Endothelial cell of umbilical vein (primary cell): ENCODE results near the gene SLC39A3. TPM values are rescaled to one million over a fixed set of nuclear protein-coding genes. Genes with fewer than 3 reads are reported as not detected.

Experiments
- BruUV-seq: library from RNA; stranded (reverse); fragments of 400-500 nt; replicated peaks from 2 replicates; lab custom pipeline; 2021; lab: Mats Ljungman, UMichigan
- CTCF ChIA-PET: fragments of 300-600, 350-600 bp; sonication (Branson Sonifier 250); formaldehyde crosslinking; loops from one replicate; lab custom pipeline; 2021; ENCODE audit warnings: antibody characterized with exemption, inconsistent platforms; lab: Charles Lee
- POLR2A ChIA-PET: fragments of 300-600, 350-600 bp; sonication (Branson Sonifier 250); formaldehyde crosslinking; loops from one replicate; lab custom pipeline; 2021; ENCODE audit warnings: antibody characterized with exemption, inconsistent platforms; lab: Charles Lee
- DNase-seq: peaks from one replicate; pipeline ENCODE4 v3.0.0-alpha.2; 2011; ENCODE audit warnings: low read depth, low spot score
- FAIRE-seq: peaks from 2 replicates; lab custom pipeline; 2011; peaks lifted over from hg19 to GRCh38; lab: Jason Lieb, UNC
- H2AFZ ChIP-seq: 2 replicates; pipeline ENCODE4 v1.6.0; 2012; ENCODE audit warnings: low read depth, low read length, control low read depth, inconsistent platforms
- H3K27ac ChIP-seq: 2 replicates; pipeline ENCODE4 v1.5.1; 2011; ENCODE audit warnings: low read depth, mild to moderate bottlenecking, control low read depth, low read length, moderate library complexity; ENCODE audit not compliant: insufficient read depth
- H3K27me3 ChIP-seq, 2 experiments: 2 replicates each; pipeline versions ENCODE4 v1.6.0 to v1.6.1; 2011; ENCODE audit warnings: low read length in 2 of 2, mixed read lengths in 1 of 2; ENCODE audit not compliant: control insufficient read depth in 2 of 2, insufficient read depth in 2 of 2
- H3K36me3 ChIP-seq, 2 experiments: 2 replicates in 1 of 2; 3 replicates in 1 of 2; pipeline ENCODE4 v1.5.1; 2011; ENCODE audit warnings: low read length in 2 of 2, mild to moderate bottlenecking in 1 of 2, moderate library complexity in 1 of 2; ENCODE audit not compliant: control insufficient read depth in 2 of 2, insufficient read depth in 2 of 2; ENCODE audit errors: extremely low read depth in 1 of 2
- H3K4me1 ChIP-seq: 3 replicates; pipeline ENCODE4 v1.5.1; 2011; ENCODE audit warnings: mild to moderate bottlenecking, low read length; ENCODE audit not compliant: control insufficient read depth, insufficient read depth; ENCODE audit errors: extremely low read depth
- H3K4me2 ChIP-seq: 2 replicates; pipeline ENCODE4 v1.6.1; 2011; ENCODE audit warnings: low read length, control low read depth, mixed read lengths; ENCODE audit not compliant: insufficient read depth
- H3K4me3 ChIP-seq, 3 experiments: fragments of 200-600 bp in 1 of 3; sonication (generic), shearing (Covaris generic) in 1 of 3; replicated peaks in 1 of 3; 2 replicates each; pipeline ENCODE4 v1.5.1; 2011 to 2016; ENCODE audit warnings: control low read depth in 3 of 3, low read length in 3 of 3, mild to moderate bottlenecking in 2 of 3, inconsistent platforms in 1 of 3, low read depth in 1 of 3, moderate library complexity in 1 of 3; ENCODE audit not compliant: insufficient read depth in 1 of 3
- H3K79me2 ChIP-seq: 2 replicates; pipeline ENCODE4 v1.6.0; 2012; ENCODE audit warnings: low read length, inconsistent platforms; ENCODE audit not compliant: control insufficient read depth, insufficient read depth
- H3K9ac ChIP-seq: replicated peaks from 2 replicates; pipeline ENCODE3; 2011; ENCODE audit warnings: low read length, control low read depth; ENCODE audit not compliant: insufficient read depth; ENCODE audit errors: extremely low read depth
- H3K9me1 ChIP-seq: replicated peaks from 3 replicates; pipeline ENCODE4 v1.6.0; 2011; ENCODE audit warnings: mild to moderate bottlenecking, low read length; ENCODE audit not compliant: control insufficient read depth, insufficient read depth; ENCODE audit errors: extremely low read depth
- H3K9me3 ChIP-seq: replicated peaks from 2 replicates; pipeline ENCODE4 v1.5.1; 2012; ENCODE audit warnings: low read length, inconsistent platforms; ENCODE audit not compliant: control insufficient read depth, insufficient read depth
- H4K20me1 ChIP-seq: replicated peaks from 2 replicates; pipeline ENCODE3; 2011; ENCODE audit warnings: mild to moderate bottlenecking, low read length; ENCODE audit not compliant: control insufficient read depth, insufficient read depth; ENCODE audit errors: extremely low read depth
- CTCF ChIP-seq, 2 donors: IDR thresholded peaks; 1 replicate in 1 of 2; 2 replicates in 1 of 2; pipeline ENCODE4 v1.5.1; 2011; ENCODE audit warnings: low read length in 2 of 2, mild to moderate bottlenecking in 2 of 2, moderate library complexity in 2 of 2, control low read depth in 1 of 2, inconsistent platforms in 1 of 2, low read depth in 1 of 2; ENCODE audit not compliant: insufficient read depth in 1 of 2; ENCODE audit errors: extremely low read depth in 1 of 2
- EZH2 ChIP-seq: IDR thresholded peaks from 2 replicates; pipeline ENCODE4 v1.6.1; 2012; ENCODE audit warnings: borderline replicate concordance, low read depth, mild to moderate bottlenecking, moderate library complexity, low read length, inconsistent platforms; ENCODE audit not compliant: severe bottlenecking
- FOS ChIP-seq: IDR thresholded peaks from 2 replicates; pipeline ENCODE4 v1.6.1; 2011; ENCODE audit warnings: mild to moderate bottlenecking, low read length, moderate library complexity, borderline replicate concordance; ENCODE audit not compliant: insufficient read depth
- GATA2 ChIP-seq: IDR thresholded peaks from 2 replicates; pipeline ENCODE4 v1.7.0; 2011; ENCODE audit warnings: low read depth, mild to moderate bottlenecking, moderate library complexity, mixed read lengths, low read length; ENCODE audit not compliant: insufficient read length, insufficient read depth
- JUN ChIP-seq: IDR thresholded peaks from 2 replicates; pipeline ENCODE4 v1.6.1; 2011; ENCODE audit warnings: borderline replicate concordance, low read depth; ENCODE audit not compliant: insufficient read length, insufficient read depth
- MAX ChIP-seq: IDR thresholded peaks from 2 replicates; pipeline ENCODE4 v1.6.1; 2011; ENCODE audit not compliant: insufficient read depth, insufficient read length
- MYC ChIP-seq: IDR thresholded peaks from one replicate; pipeline ENCODE4 v1.6.1; 2011; ENCODE audit warnings: mild to moderate bottlenecking, low read depth, low read length
- POLR2A ChIP-seq: IDR thresholded peaks from 2 replicates; pipeline ENCODE4 v1.6.1; 2012; ENCODE audit warnings: low read depth, mild to moderate bottlenecking, control low read depth, low read length
- POLR2AphosphoS5 ChIP-seq: IDR thresholded peaks from 2 replicates; pipeline ENCODE4 v1.6.1; 2012; ENCODE audit warnings: low read depth, mild to moderate bottlenecking, control low read depth, low read length, moderate library complexity; ENCODE audit not compliant: insufficient read depth
- dilution Hi-C: fragments of 300-500 bp; cut with MboI; formaldehyde crosslinking; loops from one replicate; pipeline ENCODE4 v1.15.0; 2019; ENCODE audit warnings: low sequenced_read_pairs; ENCODE audit not compliant: extremely low pct_ligation_motif_present
- intact Hi-C: fragments of 100-400 bp; cut with micrococcal nuclease; formaldehyde crosslinking; loops from one replicate; pipeline ENCODE4 v1.10.0; 2022
- polyA plus RNA-seq, 4 experiments: library from polyadenylated mRNA; depleted of rRNA in 3 of 4; stranded (reverse) in 3 of 4; unstranded in 1 of 4; fragments of >200 nt; gene quantifications; 2 replicates each; pipeline versions ENCODE4 v1.2.1 to v1.2.3, GENCODE V29; 2011 to 2012; ENCODE audit warnings: missing spikeins in 1 of 4
- total RNA-seq: library from RNA; stranded (reverse); gene quantifications from 2 replicates; pipeline ENCODE4 v1.2.3, GENCODE V29; 2021

SLC39A3 gene
- total and polyA plus RNA-seq, 2 donors (not counting 3 experiments of a cell fraction or from before 2014, with no cell fraction given), result 28.0 to 43.1 TPM

- dilution Hi-C loops, result no loop called here
- ChIA-PET POLR2A (no interaction called here), CTCF (interaction anchor here (1.4 kb wide), 1 partner anchor 15 kb away, joined by 3 read pairs; no protein-coding TSS in a partner anchor)
- Histone ChIP-seq H3K9me1 (no peaks in the 10 kb centered on the region), H3K36me3 (no peaks in the 10 kb centered on the region), H3K27ac (no peak overlapping the region), H3K4me3 (no peak overlapping the region), H3K4me2 (no peak overlapping the region), H4K20me1 (no peaks in the 10 kb centered on the region), H2AFZ (no peak overlapping the region), H3K27me3 (peaks cover 15 to 26% of the 10 kb centered on the region in 2 experiments), H3K4me1 (no peaks in the 10 kb centered on the region), H3K79me2 (no peaks in the 10 kb centered on the region), H3K9ac (no peak overlapping the region), H3K9me3 (no peaks in the 10 kb centered on the region)
- FAIRE-seq (no peak), DNase-seq (no peak)
- intact Hi-C loops, result no loop called here
- TF ChIP-seq FOS (no peak), JUN (no peak), CTCF (IDR thresholded peaks at IDR 0.05; ENCODE audit: extremely low read depth in 1 of 2, insufficient read depth in 1 of 2, low read depth in 1 of 2, low read length in 2 of 2) (no peak), GATA2 (no peak), POLR2AphosphoS5 (no peak), POLR2A (no peak), MAX (no peak), MYC (no peak), EZH2 (no peak)
- BruUV-seq, result no TSS peak
These were observed 15.7 kb downstream of the SLC39A3 start for GRCh38 chr19:2724148-2724557.
